Activated CD4-positive, alpha-beta T cell treated with anti-CD3 and anti-CD28 coated beads, Interleukin-2, amount 10 ng/mL, durations not matched to agents 24 days and 14 days (primary cell): ENCODE measurements around the gene NEUROD1. TPM values are rescaled to one million over a fixed set of nuclear protein-coding genes. Genes with fewer than 3 reads are reported as not detected.

Source experiments
- DNase-seq: peaks from one replicate; pipeline ENCODE4 v3.0.0; 2022
- H3K27ac Mint-ChIP-seq: one replicate; pipeline ENCODE4 v1.8.0; 2022; ENCODE audit warnings: mild to moderate bottlenecking, mixed read lengths
- H3K27me3 Mint-ChIP-seq: one replicate; pipeline ENCODE4 v1.8.0; 2022; ENCODE audit warnings: mixed read lengths
- H3K36me3 Mint-ChIP-seq: one replicate; pipeline ENCODE4 v1.8.0; 2022; ENCODE audit warnings: low read depth, mild to moderate bottlenecking, mixed read lengths
- H3K4me1 Mint-ChIP-seq: one replicate; pipeline ENCODE4 v1.8.0; 2021; ENCODE audit warnings: mixed read lengths
- H3K4me3 Mint-ChIP-seq: one replicate; pipeline ENCODE4 v1.8.0; 2022; ENCODE audit warnings: mild to moderate bottlenecking, moderate library complexity, mixed read lengths
- H3K9me3 Mint-ChIP-seq: one replicate; pipeline ENCODE4 v1.8.0; 2021; ENCODE audit warnings: mixed read lengths
- intact Hi-C: fragments of 100-400 bp; cut with micrococcal nuclease; formaldehyde crosslinking; loops from one replicate; pipeline ENCODE4 v1.15.1; 2023
- total RNA-seq: library from RNA; stranded (reverse); gene quantifications from 2 replicates; pipeline ENCODE4 v1.2.3, GENCODE V29; 2022

Gene NEUROD1
- total RNA-seq, 1 donor from 2014 or later: not detected

- Mint-ChIP-seq H3K27ac (no peak overlapping the region), H3K27me3 (peaks cover 34% of the 10 kb centered on the region), H3K4me3 (no peak overlapping the region), H3K4me1 (no peaks in the 10 kb centered on the region), H3K9me3 (no peaks in the 10 kb centered on the region), H3K36me3 (no peaks in the 10 kb centered on the region)
- no peak for DNase-seq
- intact Hi-C loops: no loop called here
Observed at GRCh38 chr2:181642086-181642485, 38.2 kb downstream of the NEUROD1 start.

DNA sequence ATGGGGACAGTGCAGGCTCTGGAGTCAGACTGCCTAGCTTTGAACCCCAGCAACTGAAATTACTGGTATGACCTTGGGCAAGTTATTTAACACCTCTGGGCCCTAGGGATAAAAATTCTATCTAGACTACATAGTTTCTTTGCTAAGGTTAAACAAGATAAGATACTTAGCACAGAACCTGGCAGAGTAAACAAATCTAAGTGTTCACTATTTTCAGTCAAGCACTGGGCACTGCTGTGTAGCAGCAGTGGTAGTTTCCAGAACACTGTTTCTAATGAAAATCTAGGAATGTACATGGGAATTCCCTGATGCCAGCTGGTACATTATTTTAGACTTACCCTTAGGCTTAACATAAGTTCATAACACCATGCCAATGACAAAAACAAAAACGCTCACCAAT lies 40.6 kb downstream of the NEUROD1 start:
- H3K27me3 Mint-ChIP-seq: peaks cover 28% of the 10 kb centered on the region
- H3K9me3 Mint-ChIP-seq: no peaks in the 10 kb centered on the region
- intact Hi-C loops: no loop called here
- H3K4me1 Mint-ChIP-seq: no peaks in the 10 kb centered on the region
- H3K36me3 Mint-ChIP-seq: no peaks in the 10 kb centered on the region
- no peak overlapping the region for H3K27ac Mint-ChIP-seq
- DNase-seq: no peak
- H3K4me3 Mint-ChIP-seq: no peak overlapping the region

GRCh38 chr2:181632733-181633401 lies 47.5 kb downstream of the NEUROD1 start:
- intact Hi-C loops: no loop called here
- H3K9me3 Mint-ChIP-seq: no peaks in the 10 kb centered on the region
- no peak overlapping the region for H3K27ac Mint-ChIP-seq
- H3K27me3 Mint-ChIP-seq: peaks cover 42% of the 10 kb centered on the region
- no peaks in the 10 kb centered on the region for H3K36me3 Mint-ChIP-seq
- H3K4me1 Mint-ChIP-seq: no peaks in the 10 kb centered on the region
- no peak for DNase-seq
- no peak overlapping the region for H3K4me3 Mint-ChIP-seq

- H3K27me3 Mint-ChIP-seq: peaks cover 48% of the 10 kb centered on the region
- no peak overlapping the region for H3K27ac Mint-ChIP-seq
Observed at GRCh38 chr2:181628590-181629585, 51.4 kb downstream of the NEUROD1 start.

DNA sequence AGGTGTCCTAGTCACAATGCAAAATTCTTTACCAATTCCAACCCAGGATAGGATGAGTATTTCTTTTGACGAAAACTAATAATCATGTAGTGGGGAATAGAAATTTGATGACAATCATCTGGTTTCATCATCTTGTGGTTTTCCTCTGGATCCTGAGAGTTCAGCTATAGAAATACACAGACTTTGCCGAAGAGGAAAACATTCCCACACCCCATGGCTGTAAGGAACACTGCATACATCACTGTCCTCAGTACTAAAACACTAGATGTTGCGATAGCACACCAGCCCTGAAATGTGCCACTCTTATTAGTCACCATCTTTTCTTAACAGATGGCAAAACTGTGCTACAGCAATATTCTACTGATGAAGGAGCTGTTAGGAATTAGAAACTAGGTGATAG lies 52.8 kb downstream of the NEUROD1 start:
- Mint-ChIP-seq H3K36me3 (no peaks in the 10 kb centered on the region), H3K9me3 (peaks cover 9% of the 10 kb centered on the region), H3K4me1 (no peaks in the 10 kb centered on the region), H3K27me3 (peaks cover 46% of the 10 kb centered on the region), H3K4me3 (no peak overlapping the region), H3K27ac (no peak overlapping the region)
- intact Hi-C loops: no loop called here
- no peak for DNase-seq

More at GRCh38 chr2:181628590-181629585, 51.4 kb downstream of the NEUROD1 start:
- DNase-seq: no peak
- H3K4me1 Mint-ChIP-seq: no peaks in the 10 kb centered on the region
- peaks cover 9% of the 10 kb centered on the region for H3K9me3 Mint-ChIP-seq
- intact Hi-C loops: no loop called here
- H3K36me3 Mint-ChIP-seq: no peaks in the 10 kb centered on the region
- no peak overlapping the region for H3K4me3 Mint-ChIP-seq

DNA sequence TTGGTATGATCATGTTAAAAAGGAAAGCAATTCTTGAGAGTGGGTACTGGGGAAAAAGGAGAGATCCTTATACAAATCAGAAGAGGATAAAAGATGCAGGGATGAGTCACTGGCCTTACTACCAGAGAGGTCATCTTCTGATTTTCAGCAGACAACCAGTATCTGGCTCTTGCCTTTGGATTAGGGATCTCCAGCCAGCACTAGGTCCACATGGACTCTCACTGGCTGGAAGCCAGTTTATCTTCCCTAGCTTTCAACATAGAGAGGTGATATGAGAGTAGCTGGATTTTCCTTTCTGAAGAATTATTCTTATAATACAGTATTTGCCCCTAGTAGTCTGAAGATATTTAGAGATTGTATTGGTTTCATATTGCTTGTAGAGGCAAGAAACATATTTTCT lies 53.6 kb downstream of the NEUROD1 start:
- Mint-ChIP-seq H3K36me3 (no peaks in the 10 kb centered on the region), H3K27me3 (peaks cover 50% of the 10 kb centered on the region), H3K4me3 (no peak overlapping the region), H3K9me3 (peaks cover 9% of the 10 kb centered on the region), H3K27ac (no peak overlapping the region), H3K4me1 (no peaks in the 10 kb centered on the region)
- intact Hi-C loops: no loop called here
- DNase-seq: no peak

Other genes with a start within 250 kb of the NEUROD1 start
- gene ITGA4, start 223.1 kb downstream of the NEUROD1 start, total RNA-seq: 106 and 109 TPM in 2 replicates
- gene CERKL, start 23.4 kb downstream of the NEUROD1 start, total RNA-seq: 0.14 TPM in 1 of 2 replicates, not detected in the other
- 50.9 and 55.0 TPM in 2 replicates for gene ITPRID2, start 211.2 kb upstream of the NEUROD1 start, total RNA-seq